Stimulated activated CD4-positive, alpha-beta T cell treated with anti-CD3 and anti-CD28 coated beads, Interleukin-12 subunit alpha, Interleukin-12 subunit beta, amount 100 ng/mL, for 24 hours (primary cell): ENCODE results near the gene DOCK6.
A peak's percentile ranks its signal among the peaks of the same experiment; 100 is the strongest.

Source experiments
- DNase-seq, 2 experiments: peaks; one replicate each; pipeline ENCODE4 v3.0.0-alpha.2; 2020; ENCODE audit warnings: low read depth in 2 of 2

Gene DOCK6

DNA sequence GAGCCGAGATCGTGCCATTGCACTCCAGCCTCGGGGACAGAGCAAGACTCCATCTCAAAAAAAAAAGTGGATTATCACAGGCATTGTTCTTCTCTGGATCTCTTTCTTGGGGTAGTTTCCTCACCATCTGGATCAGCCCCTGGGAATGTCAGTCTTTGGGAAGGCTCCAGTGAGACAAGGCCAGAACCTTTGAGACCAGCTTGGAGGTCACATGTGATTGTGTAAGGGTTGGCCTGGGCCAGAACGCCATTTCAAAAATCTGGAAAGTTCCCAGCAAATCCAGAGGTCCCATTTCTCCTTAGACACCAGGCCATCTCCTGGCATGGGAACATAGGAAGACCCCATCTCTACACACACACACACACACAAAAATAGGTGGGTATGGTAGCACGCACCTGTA is 37.2 kb downstream of the DOCK6 start:
- DNase-seq: no peak

DNA sequence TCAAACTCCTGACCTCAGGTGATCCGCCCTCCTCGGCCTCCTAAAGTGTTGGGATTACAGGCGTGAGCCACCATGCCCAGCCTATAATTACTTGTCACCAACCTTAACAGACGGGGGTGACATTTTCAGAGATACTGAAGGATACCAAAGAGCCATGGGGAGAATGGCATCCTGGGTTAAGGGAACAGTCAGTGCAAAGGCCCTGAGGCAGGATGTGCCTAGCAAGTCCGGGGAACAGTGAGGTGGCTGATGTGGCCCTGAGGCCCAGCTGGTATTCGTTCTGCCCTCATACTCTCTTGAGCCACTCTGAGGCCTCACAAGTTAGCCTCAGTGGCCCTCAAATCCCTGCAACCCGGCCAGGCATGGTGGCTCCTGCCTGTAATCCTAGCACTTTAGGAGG is 37.9 kb downstream of the DOCK6 start:
- no peak for DNase-seq

DNA sequence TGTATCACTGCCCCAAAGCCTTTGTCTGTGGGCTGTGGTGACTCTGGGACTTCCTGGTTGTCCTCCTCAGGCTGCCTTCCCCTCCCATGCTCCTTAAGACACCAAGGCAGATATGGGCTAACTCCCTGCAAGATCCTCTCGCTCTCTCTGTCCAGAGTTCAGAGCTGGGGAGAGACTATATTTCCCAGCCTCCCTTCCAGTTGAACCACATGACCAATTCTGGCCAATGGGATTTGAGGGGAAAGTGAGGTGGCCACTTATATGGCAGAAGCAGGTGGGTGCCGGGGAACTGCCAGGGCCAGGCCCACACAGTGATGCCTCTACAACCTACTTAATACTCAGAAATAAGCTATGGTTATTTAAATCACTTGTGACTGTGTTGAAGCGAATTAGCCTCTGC is 39.1 kb downstream of the DOCK6 start:
- no peak for DNase-seq

DNA sequence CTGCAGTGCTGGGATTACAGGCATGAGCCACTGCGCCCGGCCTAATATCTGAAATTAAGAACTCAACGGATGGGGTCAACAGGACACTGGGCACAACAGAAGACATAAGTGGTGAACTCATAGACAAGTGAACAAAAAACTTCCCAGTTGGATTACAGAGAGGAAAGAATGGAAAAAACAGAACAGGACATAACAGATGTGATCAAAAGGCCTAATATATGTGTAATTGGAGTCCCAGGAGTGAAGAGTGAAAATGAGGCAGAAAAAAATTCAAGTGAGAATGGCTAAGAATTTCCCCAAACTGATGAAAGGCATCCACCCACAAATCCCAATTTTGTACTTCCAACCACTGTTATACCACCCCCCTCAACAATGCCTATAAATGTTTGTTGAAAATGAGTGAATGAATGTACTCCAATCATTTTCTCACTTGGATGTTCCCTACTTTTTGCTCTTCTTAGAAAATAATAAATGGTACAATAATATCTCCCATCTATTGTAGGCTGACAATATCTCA is 41.2 kb downstream of the DOCK6 start:
- DNase-seq: no peak

DNA sequence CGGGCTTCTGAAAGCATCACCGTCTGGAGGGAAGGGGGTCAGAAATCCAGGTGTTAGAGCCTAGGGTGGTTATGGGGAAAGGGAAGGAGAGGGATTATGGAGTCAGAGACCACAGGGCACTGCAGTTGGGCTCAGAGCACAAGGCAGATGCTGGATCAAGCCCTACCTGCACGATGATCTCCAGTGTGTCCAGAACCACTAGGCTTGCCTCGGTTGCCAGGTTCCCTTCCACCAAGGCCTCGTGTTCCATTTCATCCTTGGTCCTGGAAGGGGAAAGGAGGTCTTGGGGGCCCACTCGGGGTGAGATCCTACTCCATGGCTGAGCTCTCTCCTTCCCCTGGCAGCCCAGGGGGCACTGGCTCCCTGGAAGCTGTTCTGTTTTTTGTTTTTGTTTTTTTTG is 47.9 kb downstream of the DOCK6 start:
- no peak for DNase-seq

DNA sequence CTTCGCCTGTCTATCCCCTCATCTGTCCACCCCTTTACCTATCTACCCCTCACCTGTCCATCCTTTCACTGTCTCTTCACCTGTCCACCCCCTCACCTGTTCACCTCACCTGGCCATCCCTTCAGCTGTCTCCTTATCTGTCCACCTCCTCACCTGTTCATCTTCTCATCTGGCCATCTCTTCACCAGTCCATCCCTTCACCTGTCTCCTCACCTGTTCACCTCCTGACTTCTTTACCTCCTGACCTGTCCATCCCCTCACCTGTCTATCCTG is 51.7 kb downstream of the DOCK6 start:
- DNase-seq: no peak

DNA sequence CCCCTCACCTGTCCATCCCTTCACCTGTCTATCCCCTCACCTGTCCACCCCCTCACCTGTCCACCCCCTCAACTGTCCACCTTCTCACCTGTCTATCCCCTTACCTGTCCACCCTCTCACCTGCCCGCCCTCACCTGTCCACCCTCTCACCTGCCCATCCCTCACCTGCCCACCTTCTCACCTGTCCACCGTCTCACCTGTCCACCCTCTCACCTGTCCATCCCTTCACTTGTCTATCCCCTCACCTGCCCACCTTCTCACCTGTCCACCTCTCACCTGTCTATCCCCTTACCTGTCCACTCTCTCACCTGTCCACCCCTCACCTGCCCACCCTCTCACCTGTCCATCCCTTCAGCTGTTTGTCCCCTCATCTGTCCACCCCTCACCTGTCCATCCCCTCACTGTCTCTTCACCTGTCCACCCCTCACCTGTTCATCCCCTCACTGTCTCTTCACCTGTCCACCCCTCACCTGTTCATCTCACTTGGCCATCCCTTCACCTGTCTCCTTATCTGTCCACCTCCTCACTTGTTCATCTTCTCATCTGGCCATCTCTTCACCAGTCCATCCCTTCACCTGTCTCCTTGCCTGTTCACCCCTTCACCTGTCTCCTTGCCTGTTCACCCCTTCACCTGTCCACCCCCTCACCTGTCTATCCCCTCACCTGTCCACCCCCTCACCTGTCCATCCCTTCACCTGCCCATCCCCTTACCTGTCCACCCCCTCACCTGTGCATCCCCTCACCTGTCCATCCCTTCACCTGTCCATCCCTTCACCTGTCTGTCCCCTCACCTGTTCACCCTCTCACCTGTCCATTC is 52.3 kb downstream of the DOCK6 start:
- no peak for DNase-seq

DNA sequence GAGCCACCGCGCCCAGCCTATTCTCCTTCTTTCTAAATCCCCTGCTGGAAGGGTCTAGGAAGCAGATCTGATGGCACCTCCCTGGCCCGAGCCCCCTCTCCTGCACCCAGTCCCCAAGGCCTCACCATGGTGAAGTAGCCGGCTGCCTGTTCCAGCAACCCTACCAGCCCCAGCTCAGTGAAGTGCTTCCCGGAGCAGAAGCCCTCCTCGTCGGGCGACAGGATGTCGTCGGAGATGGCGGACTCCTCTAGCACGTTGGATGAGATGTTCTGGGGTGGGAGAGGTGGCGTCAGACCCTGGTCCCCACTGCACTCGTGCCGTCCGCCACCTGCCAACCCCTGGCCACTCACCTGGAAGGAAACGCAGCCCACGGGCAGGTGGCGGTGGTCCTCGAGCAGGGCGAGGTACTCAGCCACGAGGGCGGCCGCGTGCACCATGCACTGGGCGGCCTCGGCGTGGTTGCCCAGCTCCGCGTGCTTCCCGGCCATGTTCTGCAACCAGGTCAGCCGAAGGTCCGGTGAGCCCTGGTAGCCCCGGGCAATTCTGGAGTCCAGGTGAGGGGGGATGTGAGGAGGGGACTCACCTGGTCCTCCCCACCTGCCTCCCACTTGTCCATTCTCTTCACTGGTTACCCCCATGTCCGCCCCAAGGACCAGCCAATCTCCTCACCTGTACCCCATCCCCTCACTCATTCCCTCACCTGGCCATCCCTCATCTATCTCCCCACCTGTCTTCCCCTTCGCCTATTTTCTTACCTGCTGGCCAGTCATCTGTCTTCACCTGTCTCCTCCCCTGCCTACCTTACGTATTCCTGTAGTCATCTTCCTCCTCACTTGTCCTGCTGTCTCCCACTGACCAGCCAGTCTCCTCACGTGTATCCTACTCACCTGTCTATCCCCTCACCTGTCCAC is 53.5 kb downstream of the DOCK6 start:
- DNase-seq: no peak

DNA sequence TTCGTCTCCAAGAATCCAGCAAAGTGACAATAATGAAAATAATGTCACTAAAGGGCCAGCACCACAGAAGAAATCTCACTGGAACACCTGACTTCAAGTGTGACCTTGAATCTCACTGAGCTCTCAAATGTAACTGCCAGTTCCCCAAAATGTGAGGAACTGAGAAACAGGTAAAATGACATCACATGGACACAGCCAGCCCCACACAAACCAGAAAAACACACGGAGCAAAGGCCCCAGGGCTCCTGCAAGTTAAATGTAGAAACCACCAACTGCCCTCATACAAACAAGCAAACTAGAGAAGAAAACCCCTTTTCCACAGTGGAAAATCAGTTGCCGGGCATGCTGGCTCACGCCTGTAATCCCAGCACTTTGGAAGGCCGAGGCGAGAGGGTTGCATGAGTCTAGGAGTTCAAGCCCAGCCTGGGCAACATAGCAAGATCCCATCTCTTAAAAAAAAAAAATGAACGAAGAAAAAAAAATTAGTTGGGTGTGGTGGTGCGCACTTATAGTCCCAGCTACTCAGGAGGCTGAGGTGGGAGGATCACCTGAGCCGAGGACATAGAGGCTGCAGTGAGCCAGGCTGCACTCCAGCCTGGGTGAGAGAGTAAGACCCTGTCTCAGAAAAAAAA is 56.3 kb downstream of the DOCK6 start:
- no peak for DNase-seq

DNA sequence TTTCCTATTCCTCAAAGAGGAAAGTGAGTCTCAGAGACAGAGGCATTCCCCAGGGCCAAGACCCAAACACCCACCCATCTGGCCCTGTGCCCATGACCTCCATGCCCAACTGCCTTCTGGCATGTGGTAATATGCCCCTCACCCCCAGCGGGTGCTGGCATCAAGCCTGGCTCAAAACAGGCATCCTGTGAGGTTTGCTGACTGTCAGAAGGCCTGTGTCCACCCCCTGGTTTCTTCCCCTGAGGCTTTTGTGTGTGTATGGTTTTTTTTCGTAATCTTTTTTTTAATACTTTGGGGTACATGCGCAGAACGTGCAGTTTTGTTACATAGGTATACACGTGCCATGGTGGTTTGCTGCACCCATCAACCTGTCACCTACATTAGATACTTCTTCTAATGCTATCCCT is 57.4 kb downstream of the DOCK6 start:
- no peak for DNase-seq

DNA sequence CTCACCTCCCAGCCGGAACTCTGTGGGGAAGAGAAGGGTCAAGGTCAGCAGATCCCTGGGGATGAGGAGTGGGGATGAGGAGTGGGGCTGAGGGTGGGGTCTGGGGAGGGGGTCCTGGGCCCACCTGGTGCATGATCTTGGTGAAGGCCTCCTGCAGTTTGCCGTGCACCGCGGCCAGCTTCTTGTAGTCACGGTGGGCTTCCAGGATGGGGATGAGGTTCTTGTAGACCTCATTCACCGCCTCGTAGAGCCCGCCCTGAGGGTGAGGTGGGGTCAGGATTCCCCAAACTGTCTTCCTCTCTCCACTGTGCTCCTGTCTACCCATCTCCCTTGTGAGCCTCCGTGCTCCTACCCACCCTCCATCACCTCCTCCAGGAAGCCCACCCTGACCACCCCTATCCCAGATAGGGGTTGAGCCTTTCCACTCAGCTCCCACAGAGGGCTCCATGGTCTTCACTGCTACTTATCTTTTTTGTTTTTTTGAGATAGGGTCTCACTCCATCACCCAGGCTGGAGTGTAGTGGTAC is 58.2 kb downstream of the DOCK6 start:
- DNase-seq: no peak

DNA sequence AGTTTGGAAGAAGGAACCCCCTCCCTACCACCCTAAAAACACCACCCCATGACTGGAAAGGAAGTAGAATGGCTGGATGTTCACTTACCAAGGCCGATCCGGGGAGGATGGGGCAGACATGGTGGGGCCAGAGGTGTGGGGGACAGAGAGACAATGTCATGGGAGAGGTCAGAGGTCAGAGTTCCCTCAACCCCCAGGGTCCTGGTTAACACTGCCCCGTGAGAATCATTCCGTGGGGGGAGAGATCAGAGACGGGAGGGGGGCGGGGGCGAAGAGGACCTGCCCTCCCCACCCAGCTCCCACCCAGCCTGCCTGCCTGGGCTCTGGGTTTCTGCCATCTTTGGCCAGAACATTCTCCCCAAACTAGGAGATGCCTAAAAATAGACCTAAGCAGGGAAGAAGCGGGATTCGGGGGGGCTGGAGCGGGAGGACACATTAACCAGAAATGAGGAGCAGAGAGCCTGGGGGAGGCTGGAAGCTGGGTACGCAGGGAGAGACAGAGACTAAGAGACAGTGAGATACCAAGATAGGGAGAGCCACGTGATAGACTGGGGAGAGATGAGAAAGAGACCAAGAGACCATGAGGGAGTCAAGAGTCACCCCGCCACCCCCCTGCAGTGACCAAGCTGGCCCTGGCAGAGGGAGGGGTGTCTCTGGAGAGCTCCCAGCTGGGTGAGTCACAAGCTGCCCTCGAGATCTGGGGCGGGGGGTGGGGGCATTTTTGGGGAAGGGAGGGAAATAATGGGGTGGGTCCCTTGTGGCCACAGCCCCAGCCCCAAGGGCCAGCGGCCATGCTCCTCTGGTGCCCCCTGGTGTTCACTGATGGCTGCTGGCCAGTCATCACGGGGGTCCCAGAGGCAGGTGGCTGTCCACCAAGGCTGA is 58.9 kb downstream of the DOCK6 start:
- DNase-seq: peak in 1 of 2 experiments; percentile 25

DNA sequence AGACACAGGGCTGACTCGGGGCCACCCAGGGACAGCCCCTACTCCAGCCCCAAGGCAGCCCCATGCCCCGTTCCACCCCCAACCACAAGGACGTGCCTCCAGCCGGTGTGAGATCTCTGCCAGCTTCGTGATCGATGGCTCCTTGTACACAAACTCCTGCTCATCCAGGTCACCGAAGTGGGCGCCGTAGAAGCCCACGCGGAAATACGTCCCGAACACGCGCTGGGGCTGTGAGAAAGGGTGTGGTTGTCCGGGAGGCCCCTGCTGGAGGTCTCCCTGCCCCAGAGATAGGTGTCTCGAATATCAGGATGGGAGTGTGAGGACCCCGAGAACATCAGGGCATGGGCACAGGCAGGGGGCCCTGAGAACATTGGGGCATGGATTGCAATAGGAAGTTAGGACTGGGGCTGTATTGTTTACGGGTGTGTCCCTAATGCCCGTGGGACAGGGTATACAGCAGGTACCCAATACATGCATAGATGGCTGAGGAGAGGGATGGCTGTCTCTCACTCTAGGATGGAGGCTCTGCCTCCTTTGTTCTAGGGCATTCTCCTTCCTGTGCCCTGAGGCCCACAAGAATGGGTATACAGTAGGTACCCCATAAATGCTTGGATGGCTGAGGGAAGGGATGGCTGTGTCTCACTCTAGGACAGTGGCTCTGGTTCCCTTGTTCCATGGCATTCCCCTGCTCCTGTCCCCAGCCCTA is 59.7 kb downstream of the DOCK6 start:
- DNase-seq: no peak

DNA sequence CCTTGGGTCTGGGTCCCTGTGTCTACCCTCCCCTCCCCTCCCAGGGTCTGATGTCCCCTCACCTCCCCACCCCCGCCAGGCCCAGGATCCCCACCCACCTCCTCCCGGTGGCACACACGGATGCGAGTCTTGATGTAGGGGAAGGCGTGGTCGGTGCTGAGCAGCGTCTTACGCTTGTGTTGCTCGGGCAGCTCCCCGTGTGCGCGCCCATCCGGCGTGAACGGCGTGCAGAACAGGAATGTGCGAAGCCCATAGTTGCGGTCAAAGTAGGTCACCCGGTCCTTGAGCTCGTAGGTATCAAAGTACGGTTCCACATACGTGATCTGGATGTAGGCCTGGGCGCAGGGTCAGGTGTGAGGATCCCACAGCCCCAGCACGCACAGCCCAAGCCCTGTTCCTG is 60.5 kb downstream of the DOCK6 start:
- DNase-seq: no peak

DNA sequence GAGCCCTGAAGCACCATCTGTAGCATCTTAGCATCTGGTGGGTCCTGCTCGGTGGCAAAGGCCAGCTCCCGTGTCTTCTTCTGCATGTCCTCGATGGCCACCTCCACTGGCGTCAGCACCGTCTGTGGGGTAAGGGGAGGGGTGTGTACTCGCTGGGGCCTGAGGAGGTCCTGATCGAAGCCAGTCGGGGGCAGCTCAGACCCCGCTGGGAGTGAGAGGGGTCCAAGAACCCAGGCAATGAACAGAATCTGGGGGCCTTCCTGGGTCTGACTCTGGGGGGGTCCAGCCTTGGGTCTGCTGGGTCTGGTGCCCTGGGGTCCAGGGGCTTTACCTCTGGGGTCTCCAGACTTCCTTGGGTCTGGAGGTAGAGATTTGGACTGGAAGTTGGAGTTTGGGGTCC is 61.4 kb downstream of the DOCK6 start:
- DNase-seq: no peak

DNA sequence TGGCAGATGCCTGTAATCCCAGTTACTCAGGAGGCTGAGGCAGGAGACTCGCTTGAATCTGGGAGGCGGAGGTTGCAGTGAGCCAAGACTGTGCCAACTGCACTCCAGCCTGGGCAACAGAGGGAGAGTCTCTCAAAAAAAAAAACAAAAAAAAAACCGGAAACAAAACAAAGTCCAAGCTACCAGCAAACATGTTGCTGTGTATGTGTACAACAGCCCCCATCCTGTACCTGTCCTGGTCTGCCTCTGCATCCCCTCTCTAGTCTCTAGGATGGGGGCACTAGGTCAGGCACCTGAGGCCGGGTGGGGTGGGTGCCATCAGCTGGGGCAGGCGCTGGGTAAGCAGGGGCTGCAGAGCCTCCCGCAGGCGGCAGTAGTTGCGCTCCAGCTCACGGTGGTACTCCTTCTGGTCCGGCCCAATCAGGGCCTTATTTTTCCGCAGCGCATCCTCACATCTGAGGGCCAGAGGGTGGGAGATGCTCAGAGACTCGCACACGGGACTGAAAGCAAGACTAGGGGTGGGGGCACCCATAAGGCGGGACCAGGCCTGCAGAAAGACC is 62.2 kb downstream of the DOCK6 start:
- no peak for DNase-seq

DNA sequence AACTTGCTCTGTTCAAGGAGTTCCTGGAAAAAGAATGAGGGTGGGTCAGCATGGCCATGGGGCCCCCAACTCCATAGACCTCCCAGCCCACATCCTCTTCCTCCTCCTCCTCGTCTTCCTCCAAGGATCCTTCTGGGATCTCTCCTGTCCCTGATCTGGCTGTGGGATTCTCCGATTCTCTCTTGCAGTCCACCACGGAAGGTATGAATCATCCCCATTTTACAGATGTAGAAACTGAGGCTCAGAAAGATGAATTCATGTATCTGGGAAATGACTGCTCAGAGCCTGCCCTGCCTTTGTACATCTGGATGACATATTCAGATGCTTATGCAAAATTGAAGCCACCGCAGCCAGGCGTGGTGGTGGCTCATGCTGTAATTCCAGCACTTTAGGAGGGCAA is 62.8 kb downstream of the DOCK6 start:
- DNase-seq: no peak

DNA sequence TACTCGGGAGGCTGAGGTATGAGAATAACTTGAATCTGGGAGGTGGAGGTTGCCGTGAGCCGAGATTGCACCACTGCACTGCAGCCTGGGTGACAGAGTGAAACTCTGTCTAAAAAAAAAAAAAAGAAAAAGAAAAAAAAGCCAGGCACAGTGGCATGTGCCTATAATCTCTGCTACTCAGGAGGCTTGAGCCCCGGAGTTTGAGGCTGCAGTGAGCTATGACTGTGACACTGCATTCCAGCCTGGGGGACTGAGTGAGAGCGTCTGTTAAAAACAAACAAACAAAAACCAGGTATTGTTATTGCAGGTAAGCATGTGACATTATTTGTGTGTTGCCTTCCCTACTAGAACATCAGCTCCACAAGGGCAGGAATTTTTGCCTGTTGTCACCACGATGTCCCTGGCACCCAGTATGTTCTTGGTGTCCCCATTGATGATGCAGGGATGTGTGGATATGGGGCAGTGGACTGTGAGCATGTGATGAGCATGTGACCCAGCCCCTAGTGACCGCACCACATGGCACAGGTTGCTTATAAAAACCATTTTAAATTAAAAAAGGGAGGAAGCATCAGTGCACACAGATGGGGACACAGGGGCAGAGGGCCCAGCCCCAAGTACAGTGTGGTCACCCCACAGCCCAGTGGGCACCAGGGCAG is 63.4 kb downstream of the DOCK6 start:
- no peak for DNase-seq

DNA sequence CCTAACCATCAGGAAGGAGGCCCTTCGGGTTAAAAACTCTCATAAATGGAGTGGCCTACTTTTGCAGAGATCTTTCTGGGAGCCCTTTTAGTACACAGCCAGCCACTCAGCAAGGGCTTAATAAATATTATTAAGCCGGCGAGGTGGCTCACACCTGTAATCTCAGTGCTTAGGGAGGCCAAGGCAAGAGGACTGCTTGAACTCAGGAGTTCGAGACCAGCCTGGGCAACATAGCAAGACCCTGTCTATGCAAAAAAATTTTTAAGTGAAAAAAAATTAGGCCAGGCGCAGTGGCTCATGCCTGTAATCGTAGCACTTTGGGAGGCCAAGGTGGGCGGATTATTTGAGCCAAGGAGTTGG is 64.2 kb downstream of the DOCK6 start:
- no peak for DNase-seq
